MM.1S (cell line): ENCODE results near the gene MINK1.

Experiments
- EZH2phosphoT487 ChIP-seq: fragments of 300-600 bp; sonication (generic); IDR thresholded peaks from 2 replicates; pipeline ENCODE4 v1.6.1; 2018; ENCODE audit warnings: antibody characterized with exemption, low read length
- TF ChIP-seq, protein P1 (sequence below): fragments of 300-600 bp; sonication (generic); IDR thresholded peaks from 2 replicates; pipeline ENCODE4 v1.5.1; 2016; ENCODE audit warnings: antibody characterized with exemption, low read length, mixed read lengths

DNA sequence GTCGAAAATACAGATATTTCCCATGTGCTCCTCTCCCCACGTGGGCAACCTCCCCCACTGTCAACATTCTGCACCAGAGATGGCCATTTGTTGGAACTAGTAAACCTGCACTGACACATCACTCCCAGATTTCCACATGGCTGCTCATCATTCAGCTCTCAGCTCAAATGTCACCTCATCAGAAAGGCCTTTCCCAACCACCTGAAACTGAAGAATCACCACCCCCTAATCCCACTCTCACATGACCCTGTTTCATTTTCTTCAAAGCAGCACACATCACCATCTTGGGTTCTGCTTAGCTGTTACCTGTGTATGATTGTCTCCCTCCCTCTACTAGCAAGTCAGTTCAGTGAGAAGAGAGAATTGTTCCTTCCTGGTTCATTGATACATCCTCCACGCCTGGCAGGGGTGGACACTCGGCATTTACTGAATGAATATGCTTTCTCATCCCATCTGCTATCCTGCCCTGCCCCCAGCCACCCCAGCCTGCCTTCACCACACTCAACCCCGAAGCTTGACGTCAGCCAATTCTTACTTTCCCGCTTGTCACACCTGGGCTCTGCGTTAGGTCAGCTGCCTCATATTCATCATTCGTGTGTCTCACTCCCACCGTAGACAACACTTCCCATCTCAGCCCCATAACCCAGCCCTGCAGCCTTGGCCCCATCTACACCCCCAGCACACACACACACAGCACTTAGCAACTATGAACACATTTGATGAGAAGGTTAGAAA lies 32.5 kb upstream of the MINK1 start:
- TF ChIP-seq, protein P1, sequence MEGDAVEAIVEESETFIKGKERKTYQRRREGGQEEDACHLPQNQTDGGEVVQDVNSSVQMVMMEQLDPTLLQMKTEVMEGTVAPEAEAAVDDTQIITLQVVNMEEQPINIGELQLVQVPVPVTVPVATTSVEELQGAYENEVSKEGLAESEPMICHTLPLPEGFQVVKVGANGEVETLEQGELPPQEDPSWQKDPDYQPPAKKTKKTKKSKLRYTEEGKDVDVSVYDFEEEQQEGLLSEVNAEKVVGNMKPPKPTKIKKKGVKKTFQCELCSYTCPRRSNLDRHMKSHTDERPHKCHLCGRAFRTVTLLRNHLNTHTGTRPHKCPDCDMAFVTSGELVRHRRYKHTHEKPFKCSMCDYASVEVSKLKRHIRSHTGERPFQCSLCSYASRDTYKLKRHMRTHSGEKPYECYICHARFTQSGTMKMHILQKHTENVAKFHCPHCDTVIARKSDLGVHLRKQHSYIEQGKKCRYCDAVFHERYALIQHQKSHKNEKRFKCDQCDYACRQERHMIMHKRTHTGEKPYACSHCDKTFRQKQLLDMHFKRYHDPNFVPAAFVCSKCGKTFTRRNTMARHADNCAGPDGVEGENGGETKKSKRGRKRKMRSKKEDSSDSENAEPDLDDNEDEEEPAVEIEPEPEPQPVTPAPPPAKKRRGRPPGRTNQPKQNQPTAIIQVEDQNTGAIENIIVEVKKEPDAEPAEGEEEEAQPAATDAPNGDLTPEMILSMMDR, result no peak
- no peak for TF ChIP-seq EZH2phosphoT487
